Stimulated activated CD4-positive, alpha-beta T cell treated with anti-CD3 and anti-CD28 coated beads, Interleukin-1b, Interleukin-23, amount 100 ng/mL, for 24 hours (primary cell): ENCODE results near the gene GRIK4.
"Not testable (repeated sequence)": the region's sequence is repeated elsewhere in the genome, so short reads cannot be mapped to it uniquely, and the experiment has no call there.

Source experiments
- DNase-seq, 4 experiments: peaks; one replicate each; pipeline ENCODE4 v3.0.0-alpha.2; 2020; ENCODE audit warnings: low read depth in 4 of 4, low spot score in 1 of 4

The GRIK4 gene

DNA sequence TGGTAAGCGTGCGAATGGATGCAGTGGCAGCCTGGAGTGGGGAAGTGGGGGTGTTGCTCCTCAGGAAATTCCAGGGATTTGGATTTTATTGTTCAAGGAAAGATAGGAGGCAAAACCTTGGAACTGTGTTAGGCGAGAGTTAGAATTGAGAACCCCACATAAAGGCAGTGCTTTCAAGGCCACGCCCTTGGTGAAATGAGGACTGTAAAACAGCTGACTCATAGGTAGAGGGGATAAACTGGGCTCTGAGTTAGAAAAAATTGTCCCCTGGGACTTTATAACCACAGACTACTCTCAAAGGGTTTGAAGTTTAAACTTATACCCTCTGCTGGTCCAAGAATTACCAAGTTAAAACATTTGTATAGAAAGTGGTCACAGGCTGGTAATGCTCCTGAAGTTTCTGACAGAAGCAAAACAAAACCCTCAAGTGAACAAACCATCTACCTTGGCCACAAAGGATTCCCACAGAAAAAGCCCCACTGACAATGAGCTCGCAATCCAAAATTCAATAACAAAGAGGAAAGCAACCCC is 262.0 kb downstream of the GRIK4 start:
- DNase-seq, result no peak

DNA sequence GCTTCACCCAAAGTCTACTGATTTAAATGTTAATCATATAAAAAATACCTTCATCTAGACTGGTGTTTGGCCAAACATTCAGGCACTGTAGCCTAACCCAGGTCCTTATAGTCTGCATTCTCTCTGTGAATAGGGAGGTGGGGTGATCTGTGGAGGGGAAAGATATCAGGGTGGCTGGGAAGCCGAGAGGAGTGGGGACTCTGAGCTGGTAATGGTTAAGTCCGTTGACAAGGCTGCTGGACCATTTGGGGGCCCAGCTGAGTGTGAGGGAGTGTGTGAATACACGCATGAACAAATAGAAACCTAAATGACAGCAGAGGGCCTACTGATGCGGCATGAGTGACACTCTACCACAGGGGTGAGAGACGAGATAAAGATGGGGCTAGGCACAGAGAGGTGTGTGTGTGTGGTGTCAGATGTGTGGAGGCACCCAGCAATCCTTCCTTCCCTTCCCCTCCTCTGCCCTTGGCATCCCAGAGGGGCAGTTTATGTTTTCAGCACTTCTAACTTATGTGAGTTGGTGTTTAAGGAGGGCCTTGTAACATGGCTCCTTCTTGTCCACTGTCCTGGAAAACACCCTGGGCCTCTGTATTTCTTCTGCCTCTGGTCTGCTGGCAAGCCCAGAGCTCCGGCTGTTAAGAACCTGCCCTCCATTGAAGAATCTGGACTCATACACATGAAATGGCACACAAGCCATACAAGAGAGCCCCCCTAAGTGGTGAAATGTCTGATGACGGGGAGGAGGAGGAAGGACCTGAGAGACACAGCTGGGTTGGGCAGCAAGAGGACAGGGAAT is 263.2 kb downstream of the GRIK4 start:
- no peak for DNase-seq

DNA sequence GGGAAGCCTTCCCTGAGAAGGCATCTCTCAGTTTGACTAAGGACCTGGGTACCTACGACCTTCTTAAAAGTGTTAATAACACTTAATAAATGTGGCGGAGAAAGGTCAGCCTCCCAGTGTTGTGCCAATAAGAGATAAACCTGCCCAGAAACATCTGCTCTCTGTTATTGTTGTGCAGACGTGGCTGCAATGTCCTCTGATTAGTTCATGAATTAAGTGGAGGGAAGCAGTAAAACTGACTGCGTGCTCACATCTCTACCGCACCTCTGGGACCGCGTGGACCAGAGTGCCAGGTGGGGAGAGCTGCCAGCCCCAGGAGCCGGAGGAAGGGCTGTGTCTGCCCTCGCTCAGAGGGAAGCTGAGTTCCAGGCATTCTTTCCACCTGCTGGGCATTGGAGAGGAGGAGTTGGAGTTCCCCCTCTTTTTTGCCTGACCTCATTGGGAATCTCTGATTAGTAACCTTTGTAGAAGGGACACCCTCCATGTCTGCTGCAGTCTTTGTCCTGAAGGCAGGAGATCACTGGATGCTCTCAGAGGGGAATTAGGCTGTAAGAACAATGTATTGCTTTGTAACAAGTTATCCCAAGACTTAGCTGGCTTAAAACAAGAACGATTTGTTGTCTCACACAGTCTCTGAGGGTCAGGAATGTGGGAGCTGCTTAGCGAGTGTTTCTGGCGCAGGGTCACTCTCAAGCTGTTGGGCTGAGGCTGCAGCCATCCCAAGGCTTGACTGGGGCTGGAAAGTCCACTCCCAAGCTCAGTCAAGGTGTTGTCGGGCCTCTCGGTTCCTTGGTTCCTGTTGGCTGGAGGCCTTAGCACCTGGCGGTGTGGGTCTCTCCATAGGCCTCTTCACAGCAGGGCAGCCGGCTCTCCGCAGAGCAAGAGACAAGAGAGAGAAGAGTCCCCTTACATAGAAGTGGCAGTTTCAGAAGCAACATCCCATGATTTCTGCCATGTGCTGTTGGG is 264.7 kb downstream of the GRIK4 start:
- DNase-seq, result no peak

DNA sequence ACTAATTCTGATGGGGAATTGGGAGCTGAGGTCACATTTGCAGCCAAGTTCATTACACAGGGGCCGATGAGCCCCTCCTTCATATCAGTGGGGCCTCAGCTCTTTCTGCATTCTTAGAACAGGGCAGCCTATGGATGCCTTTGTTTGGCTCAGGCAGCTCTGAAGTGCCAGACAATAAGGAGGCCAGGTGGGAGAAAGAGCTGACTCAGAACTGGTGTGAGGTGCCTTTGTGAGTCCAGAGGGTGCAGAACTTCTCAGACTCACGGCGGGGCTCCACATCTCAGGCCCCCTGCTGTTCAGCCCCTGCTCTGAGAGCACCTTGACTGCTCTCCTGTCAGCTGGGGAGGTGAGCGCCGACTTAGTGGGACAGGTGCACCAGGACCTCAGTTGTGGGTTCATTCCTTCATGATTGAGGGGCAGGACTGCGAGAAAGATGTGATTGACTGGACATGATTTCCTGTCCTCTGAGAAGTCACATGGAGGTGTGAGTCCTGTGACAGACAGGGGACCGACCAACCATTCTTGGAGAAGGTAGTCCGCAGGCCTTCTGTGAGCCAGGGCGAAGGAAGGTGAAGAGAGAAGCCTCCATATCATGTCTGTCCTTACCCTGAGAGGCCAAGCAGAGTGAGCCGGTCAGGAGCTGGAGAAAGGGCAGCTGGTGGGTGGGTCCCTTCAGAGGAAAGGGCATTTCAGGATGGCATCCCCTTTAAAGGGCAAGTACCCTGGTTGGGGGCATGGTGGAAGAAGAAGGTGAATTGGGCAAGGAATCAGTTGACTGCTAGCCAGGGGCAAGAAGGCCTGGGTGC is 267.3 kb downstream of the GRIK4 start:
- no peak for DNase-seq

DNA sequence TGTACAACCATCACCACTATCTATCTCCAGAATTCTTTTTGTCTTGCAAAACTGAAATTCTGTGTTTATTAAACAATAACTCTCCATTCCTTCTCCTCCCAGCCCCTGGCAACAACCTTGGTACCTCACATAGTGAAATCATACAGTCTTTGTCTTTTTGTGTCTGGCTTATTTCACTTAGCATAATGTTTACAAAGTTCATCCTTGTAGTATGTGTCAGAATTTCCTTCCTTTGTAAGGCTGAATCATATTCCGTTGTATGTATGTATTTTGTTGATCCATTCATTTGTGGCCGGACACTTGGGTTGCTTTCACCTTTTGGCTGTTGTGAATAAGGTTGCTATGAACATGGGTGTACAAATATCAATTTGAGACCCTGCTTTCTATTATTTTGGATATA is 268.7 kb downstream of the GRIK4 start:
- no peak for DNase-seq

DNA sequence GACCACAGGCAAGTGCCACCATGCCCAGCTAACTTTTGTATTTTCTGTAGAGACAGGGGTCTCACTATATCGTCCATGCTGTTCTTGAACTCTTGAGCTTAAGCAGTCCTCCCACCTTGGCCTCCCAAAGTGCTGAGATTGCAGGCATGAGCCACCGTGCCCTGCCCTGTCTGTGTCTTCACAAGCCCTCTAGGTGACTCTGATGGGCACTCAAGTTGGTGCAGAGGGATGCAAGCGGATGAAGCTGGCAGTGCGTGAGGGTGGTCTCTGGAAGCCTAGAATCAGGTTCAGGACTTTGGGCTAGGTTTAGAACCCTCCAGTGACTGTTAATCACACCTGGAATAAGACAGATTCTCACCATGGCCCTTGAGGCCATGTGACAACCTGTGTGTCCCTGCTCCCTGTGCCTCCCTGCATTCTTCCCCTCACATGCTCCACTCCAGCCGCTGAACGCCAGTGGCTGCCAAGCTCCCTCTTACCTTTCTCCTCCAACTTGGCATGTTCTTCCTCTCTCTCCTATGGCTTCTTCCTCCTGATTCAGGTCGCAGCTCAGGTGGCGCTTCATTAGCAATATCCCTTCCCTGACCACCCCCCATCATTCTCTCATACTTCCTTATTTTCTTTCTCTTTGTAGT is 270.1 kb downstream of the GRIK4 start:
- DNase-seq, result no peak

DNA sequence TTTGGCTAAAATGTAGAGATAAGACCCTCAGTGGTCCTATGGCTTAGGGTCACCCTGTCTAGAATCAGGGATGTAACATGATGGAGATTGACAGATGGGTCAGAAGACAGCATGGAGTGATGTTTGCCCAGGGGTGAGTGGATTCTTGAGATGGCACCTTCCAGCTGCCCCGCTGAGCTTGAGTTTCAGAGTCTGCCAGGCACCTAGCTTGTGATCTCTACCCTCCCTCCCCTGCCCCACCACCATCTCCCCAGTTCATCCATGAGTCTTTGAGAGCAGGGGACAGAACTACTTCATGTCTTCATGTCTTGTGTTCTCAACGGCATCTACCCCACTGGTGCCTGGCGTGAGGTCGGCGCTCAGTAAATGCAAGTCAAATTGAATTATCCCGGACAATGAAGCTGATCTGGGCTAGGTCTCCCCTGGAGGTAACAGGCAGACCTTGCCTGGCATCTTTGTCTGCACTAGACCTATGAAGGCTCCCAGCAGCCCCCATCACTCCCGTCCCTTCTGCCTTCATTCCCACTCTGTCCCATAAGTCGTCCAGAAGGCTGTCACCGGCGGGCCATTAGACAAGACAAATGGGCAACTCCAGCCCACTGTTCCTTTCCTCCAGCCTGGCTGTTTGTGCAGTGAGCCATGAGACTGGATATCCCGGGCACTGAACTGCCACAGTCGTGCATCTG is 273.2 kb downstream of the GRIK4 start:
- DNase-seq, result no peak

DNA sequence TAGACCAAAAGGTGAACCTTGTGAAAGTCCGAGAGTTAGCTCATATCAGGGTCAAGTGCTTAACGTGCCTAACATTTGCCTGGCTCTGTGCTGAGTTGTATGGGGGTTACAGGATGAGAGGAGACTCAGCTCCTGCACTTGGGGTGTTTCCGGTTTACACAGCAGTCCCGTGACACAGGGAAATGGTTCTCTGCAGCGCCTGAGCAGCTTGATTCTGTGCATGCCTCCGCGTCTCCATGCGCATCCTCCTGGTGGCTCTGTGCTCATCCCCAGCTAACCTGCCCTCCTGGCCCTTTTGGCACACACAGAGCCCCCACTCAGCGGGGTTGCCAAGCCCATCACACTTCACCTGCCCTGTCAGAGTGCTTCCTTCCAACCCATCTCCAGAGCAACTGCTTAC is 274.0 kb downstream of the GRIK4 start:
- DNase-seq, result no peak

DNA sequence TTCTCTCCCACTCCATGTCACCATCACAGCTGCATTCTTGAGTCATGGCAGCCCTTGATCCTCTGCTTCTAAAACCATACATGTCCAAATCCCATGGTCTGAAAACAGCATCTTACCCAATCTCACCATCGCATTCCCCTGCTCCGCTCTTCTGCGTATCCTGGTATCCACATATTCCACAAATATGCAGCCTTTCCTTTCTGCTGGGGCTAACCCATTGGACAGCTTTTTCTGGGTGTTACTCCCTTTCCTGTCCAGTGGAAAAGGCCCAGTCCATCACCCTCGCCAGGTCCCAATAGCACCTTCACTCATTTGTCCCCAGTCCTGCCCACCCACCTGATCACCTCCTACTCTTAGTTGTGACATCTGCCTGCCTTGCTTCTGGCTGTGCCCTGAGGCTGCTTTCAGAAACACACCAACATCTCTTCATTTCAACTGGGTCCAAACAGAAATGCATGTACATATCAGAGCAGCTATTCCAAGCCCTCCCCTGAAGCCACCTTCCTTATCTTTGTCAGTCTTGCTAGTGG is 274.7 kb downstream of the GRIK4 start:
- no peak for DNase-seq

DNA sequence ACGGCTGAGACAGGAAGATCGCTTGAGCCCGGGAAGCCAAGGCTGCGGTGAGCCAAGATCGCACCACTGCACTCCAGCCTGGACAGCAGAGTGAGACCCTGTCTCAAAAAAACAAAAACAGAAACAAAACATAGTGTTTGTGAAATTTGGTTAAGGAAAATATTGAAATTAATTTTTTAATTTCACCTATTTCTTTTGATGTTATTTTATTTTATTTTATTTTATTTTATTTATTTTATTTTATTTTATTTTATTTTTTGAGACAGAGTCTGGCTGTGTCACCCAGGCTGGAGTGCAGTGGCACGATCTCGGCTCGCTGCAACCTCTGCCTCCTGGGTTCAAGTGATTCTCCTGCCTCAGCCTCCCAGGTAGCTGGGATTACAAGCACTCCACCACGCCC is 275.7 kb downstream of the GRIK4 start:
- not testable (repeated sequence) for DNase-seq

DNA sequence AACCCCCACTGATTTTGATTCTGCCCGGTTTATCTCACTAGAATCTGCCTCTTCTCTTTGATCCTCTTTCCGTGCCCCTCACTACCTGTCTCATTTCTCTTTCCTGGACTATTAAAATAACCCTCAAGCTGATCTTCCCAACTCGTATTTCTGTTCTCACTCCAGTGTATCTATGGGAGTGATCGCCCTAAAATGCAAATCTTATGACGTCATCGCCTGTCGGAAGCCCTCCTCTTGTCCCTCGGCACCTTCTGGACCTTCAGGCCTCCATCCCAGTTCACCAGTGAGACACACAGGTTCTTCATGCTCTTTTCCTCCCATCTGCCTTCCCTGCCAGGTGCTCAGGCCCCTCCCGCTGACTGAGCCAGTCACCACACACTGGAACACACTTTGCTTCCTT is 277.8 kb downstream of the GRIK4 start:
- no peak for DNase-seq

DNA sequence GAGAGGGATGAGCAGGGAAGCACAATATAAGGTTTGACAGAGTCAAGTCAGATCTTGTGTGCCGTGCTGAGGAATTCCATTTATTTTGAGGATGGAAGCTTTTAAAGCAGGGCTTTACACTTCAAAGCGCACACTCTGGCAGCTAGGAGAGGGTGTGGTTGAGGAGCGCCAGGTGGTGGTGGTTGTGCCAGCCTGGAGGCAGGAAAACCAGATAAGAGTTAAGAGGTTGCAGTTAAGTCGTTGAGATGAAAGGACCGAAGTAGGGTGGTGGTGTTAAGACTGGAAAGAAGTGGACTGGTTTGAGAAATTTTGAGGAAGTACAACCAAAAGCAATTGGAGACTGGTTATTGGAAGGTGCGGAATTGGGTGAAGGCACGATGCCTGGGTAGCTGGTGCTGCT is 280.8 kb downstream of the GRIK4 start:
- no peak for DNase-seq

DNA sequence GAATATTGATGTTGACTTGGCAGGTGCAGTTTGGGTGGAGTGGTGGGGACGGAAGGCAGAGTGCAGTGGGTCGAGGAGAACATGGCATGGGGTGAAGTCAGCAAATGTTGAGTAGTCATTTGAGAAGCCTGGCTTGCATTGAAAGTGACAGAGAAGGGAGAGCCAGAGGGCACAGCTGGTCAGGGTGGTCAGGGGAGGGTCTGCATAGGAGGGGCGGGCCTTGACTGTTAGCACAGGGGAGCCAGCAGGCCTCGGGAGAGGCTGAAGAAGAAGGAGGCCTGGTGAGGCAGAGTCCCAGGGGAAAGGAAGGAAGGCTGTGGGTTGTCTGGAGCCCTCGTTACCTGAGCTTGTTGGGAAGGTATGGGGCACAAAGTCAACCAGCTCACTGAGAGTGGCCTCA is 281.6 kb downstream of the GRIK4 start:
- DNase-seq, result no peak

DNA sequence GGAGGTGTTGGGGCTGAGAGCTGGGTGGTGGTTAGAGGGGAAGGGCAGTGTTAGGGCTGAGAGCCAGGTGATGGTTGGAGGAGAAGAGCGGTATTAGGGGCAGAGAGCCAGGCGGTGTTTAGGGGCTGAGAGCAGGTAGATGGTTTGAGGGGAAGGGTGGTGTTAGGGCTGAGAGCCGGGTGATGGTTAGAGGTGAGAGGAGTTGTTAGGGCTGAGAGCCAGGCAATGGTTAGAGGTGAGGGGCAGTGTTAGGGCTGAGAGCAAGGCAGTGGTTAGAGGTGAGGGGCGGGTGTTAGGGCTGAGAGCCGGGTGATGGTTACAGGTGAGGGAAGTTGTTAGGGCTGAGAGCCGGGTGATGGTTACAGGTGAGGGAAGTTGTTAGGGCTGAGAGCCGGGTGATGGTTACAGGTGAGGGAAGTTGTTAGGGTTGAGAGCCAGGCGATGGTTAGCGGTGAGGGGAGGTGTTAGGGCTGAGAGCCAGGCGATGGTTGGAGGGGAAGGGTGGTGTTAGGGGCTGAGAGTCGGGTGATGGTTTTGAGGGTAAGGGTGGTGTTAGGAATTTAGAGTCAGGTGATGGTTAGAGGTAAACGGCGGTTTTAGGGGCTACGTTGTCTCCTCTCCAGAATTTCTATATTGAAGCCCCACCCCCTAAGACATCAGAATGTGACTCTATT is 282.4 kb downstream of the GRIK4 start:
- DNase-seq, result no peak

DNA sequence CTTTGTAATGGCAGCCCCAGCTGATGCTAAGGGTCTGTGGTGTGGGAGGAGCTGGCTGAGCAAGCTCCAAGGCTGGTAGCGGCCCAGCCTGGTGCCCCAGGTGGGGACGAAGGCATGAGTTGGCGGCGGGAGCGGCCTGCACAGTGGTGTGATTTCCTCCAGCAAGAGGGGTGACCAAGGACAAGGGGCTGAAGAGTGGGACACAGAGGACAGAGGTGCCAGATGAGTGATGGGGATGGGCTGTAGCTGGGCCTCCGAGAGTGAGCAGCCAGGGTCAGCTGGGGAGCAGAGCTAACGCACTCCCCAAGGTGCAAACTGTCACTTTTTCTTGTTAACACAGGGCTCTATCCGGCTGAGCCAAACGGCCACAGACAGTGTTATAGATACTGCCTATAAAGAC is 283.2 kb downstream of the GRIK4 start:
- DNase-seq, result no peak

DNA sequence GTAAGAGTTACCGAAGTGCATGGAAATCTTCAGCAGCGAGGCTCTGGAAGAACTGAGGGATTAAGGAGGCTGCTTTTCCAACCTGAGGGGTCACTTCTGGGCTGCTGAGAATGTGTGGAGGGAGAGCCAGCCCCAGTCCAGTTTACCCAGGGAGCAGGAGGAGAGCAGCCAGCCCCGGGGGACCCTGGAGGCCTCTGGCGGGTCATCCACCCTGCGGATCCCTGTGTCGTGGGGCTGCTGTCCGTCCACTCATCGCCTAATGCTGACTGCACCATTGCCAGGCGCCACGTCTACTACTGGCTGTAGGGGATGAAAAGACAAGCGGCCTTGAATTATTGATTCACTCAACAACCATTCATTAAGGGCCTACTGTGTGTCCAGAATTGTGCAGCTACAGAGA is 283.6 kb downstream of the GRIK4 start:
- no peak for DNase-seq

DNA sequence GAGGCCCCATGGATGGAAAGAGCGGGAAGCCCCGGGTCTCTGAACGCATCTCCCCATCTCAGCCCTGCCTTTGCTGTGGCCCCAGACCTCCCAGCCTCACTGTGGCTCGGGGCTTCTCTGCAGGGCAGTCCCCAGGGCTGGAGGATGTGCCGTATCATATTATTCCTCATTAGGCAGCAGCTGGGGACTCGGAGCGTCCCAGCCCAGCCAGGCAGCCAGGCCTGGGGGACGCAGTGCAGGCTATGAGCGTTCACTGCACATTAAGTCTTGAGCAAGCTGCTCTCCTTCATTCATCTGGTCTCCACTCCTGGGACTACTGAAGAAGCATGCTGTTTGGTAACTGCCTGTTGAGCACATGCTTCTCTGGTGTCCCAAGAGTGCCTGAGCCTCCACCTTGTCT is 285.6 kb downstream of the GRIK4 start:
- no peak for DNase-seq

DNA sequence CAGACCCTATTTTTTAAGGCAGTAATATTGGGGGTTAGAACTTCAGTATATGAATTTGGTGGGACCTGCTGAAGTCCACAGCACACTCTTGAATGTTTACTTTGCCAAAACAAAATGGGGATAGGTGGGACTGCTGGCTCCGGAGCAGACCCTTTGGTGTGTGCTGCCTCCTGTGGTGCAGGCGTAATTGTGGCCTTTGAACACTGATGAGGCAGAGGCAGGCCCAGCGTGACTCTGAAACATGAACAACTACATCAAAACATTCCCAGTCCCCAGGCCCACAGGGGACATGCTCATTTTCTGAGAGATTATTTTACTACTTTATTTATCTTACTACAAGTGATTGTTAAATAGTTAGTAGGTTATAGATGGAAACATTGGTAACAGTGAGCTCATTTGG is 287.3 kb downstream of the GRIK4 start:
- DNase-seq, result no peak

DNA sequence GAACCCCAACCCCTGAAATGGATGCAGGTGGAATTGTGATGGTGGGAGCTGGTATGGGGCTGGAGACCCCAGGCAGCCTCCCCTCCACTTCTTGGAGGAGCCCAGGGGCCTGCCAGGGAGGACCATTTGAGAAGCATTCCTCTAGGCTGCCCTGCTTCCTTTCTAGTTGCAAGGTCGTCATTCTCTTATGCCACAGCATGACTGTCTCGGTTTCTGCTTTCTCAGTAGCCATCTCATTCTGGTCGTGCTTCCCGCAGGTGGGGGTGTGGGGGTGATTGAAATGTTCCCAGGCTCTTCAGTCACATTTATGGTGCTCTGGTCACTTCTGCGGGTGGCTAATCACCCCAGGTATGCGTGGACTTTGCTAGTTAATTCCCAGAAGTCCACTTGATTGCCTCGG is 288.7 kb downstream of the GRIK4 start:
- DNase-seq, result no peak
